K562 (cell line): ENCODE results near the gene CNTN4. TPM values are rescaled to one million over a fixed set of nuclear protein-coding genes. Genes with fewer than 3 reads are reported as not detected.

Source experiments
- ATAC-seq: fragments of 200-7000 bp; cut with Tn5 transposase; 3 replicates; pipeline ENCODE4 v1.9.1; 2020; ENCODE audit warnings: moderate library complexity
- BruUV-seq: library from RNA; stranded (reverse); fragments of 400-500 nt; replicated peaks from 2 replicates; lab custom pipeline; 2021; lab: Mats Ljungman, UMichigan
- CTCF ChIA-PET: fragments of 300-600 bp; formaldehyde crosslinking; extraction: SDS; loops from one replicate; lab custom pipeline; 2021; ENCODE audit warnings: low intra/inter-chr PET ratio; lab: Yijun Ruan, JAX
- POLR2A ChIA-PET: fragments of 300-600, 350-650 bp; sonication (Branson Sonifier 250); formaldehyde crosslinking; extraction: SDS; loops from one replicate; lab custom pipeline; 2021; ENCODE audit warnings: antibody characterized with exemption, inconsistent platforms; lab: Yijun Ruan, JAX
- DNase-seq, 4 experiments: peaks; one replicate each; pipeline versions ENCODE4 v3.0.0 to v3.0.0-alpha.2; 2011 to 2018; ENCODE audit warnings: low spot score in 3 of 4, mixed read lengths in 3 of 4; ENCODE audit errors: extremely low read depth in 1 of 4
- FAIRE-seq: peaks from 2 replicates; lab custom pipeline; 2011; peaks lifted over from hg19 to GRCh38; lab: Jason Lieb, UNC
- H2AFZ ChIP-seq: 2 replicates; pipeline ENCODE4 v1.6.0; 2011; ENCODE audit warnings: low read depth, low read length, control low read depth, inconsistent platforms
- H3K27ac ChIP-seq: fragments of 200-600 bp; 3 replicates; pipeline ENCODE4 v1.8.0; 2011; ENCODE audit warnings: low read depth, mild to moderate bottlenecking, control low read depth, inconsistent platforms, low read length, moderate library complexity, mixed read lengths; ENCODE audit errors: extremely low read depth
- H3K27me3 ChIP-seq, 2 experiments: fragments of 300-600 bp in 1 of 2; 2 replicates in 1 of 2; 3 replicates in 1 of 2; pipeline versions ENCODE4 v1.6.0 to v1.8.0; 2011; ENCODE audit warnings: inconsistent platforms in 2 of 2, low read length in 2 of 2, mild to moderate bottlenecking in 1 of 2, mixed read lengths in 1 of 2, moderate library complexity in 1 of 2; ENCODE audit not compliant: control insufficient read depth in 2 of 2, insufficient read depth in 2 of 2
- H3K36me3 ChIP-seq: fragments of 300-600 bp; 3 replicates; pipeline ENCODE4 v1.8.0; 2011; ENCODE audit warnings: mild to moderate bottlenecking, low read length, inconsistent platforms; ENCODE audit not compliant: control insufficient read depth, insufficient read depth
- H3K4me1 ChIP-seq, 2 experiments: fragments of 200-600 bp in 1 of 2; replicated peaks in 1 of 2; 2 replicates in 1 of 2; 3 replicates in 1 of 2; pipeline versions ENCODE4 v1.5.1 to v1.8.0; 2011; ENCODE audit warnings: inconsistent platforms in 2 of 2, low read length in 2 of 2, mild to moderate bottlenecking in 1 of 2, mixed read lengths in 1 of 2, moderate library complexity in 1 of 2; ENCODE audit not compliant: control insufficient read depth in 2 of 2, insufficient read depth in 2 of 2
- H3K4me2 ChIP-seq: 2 replicates; pipeline ENCODE4 v1.6.1; 2011; ENCODE audit warnings: low read length, control low read depth, inconsistent platforms, mixed read lengths; ENCODE audit not compliant: insufficient read depth
- H3K4me3 ChIP-seq: fragments of 200-600 bp; sonication (generic), shearing (Covaris generic); 2 replicates; pipeline ENCODE4 v1.5.1; 2016; ENCODE audit warnings: control low read depth, inconsistent platforms
- H3K79me2 ChIP-seq: fragments of 200-600 bp; 3 replicates; pipeline ENCODE4 v1.8.0; 2011; ENCODE audit warnings: low read length, inconsistent platforms; ENCODE audit not compliant: control insufficient read depth, insufficient read depth
- H3K9ac ChIP-seq, 2 experiments: 2 replicates each; pipeline versions ENCODE4 v1.6.0 to v1.6.1; 2011; ENCODE audit warnings: low read depth in 2 of 2, low read length in 2 of 2, control low read depth in 1 of 2, inconsistent platforms in 1 of 2, mild to moderate bottlenecking in 1 of 2, mixed read lengths in 1 of 2; ENCODE audit not compliant: insufficient read depth in 1 of 2
- H3K9me1 ChIP-seq: one replicate; pipeline ENCODE4 v1.6.0; 2011; ENCODE audit warnings: inconsistent platforms, mild to moderate bottlenecking, low read length, moderate library complexity; ENCODE audit not compliant: control insufficient read depth, insufficient read depth
- H3K9me3 ChIP-seq: replicated peaks from 2 replicates; pipeline ENCODE4 v1.5.1; 2011; ENCODE audit warnings: low read depth, low read length, inconsistent platforms; ENCODE audit not compliant: control insufficient read depth, insufficient read depth
- H4K20me1 ChIP-seq: replicated peaks from 2 replicates; pipeline ENCODE4 v1.6.1; 2011; ENCODE audit warnings: low read length, inconsistent platforms, mixed read lengths; ENCODE audit not compliant: control insufficient read depth, insufficient read depth
- ARNT ChIP-seq, 2 experiments: fragments of 450-650 bp; IDR thresholded peaks; 2 replicates each; pipeline ENCODE4 v1.6.1; 2016; ENCODE audit warnings: mild to moderate bottlenecking in 1 of 2
- CXXC5 ChIP-seq: fragments of 250-450 bp; sonication (Bioruptor Pico); IDR thresholded peaks from 2 replicates; pipeline ENCODE4 v1.8.0; 2022; ENCODE audit warnings: inconsistent platforms, mild to moderate bottlenecking, moderate library complexity
- ESRRA ChIP-seq: fragments of 450-650 bp; IDR thresholded peaks from 2 replicates; pipeline ENCODE4 v1.6.1; 2014; ENCODE audit warnings: low read depth, mild to moderate bottlenecking, moderate library complexity, borderline replicate concordance
- FOXA1 ChIP-seq: fragments of 450-650 bp; IDR thresholded peaks from 2 replicates; pipeline ENCODE4 v1.6.1; 2016; ENCODE audit warnings: mild to moderate bottlenecking, borderline replicate concordance
- HCFC1 ChIP-seq: IDR thresholded peaks from 2 replicates; pipeline ENCODE4 v1.6.1; 2012; ENCODE audit warnings: low read depth, low read length, improper control_type of control experiment
- NCOA2 ChIP-seq, 2 experiments: fragments of 450-650 bp; IDR thresholded peaks; 2 replicates each; pipeline ENCODE4 v1.6.1; 2018; ENCODE audit warnings: mild to moderate bottlenecking in 2 of 2, moderate library complexity in 1 of 2; ENCODE audit not compliant: partially characterized antibody in 2 of 2
- NFIC ChIP-seq: fragments of 450-650 bp; IDR thresholded peaks from 2 replicates; pipeline ENCODE4 v1.6.1; 2017; ENCODE audit warnings: mild to moderate bottlenecking, inconsistent platforms
- NRF1 ChIP-seq, 2 experiments: fragments of 450-650 bp; IDR thresholded peaks in 1 of 2; conservative IDR thresholded peaks in 1 of 2; 2 replicates each; pipeline ENCODE4 v1.6.1; 2014; ENCODE audit warnings: mild to moderate bottlenecking in 2 of 2
- RBM22 ChIP-seq: fragments of 200-400 bp; formaldehyde crosslinking; IDR thresholded peaks from 2 replicates; pipeline ENCODE4 v1.6.1; 2018; ENCODE audit warnings: low read length, low read depth; ENCODE audit not compliant: poor library complexity, severe bottlenecking
- WGBS: fragments of 100-300 bp; shearing (Covaris generic); methylation state at CpG from one replicate; pipeline ENCODE4 v1.1.6; 2016; ENCODE audit warnings: low coverage, mixed read lengths; ENCODE audit not compliant: insufficient coverage; ENCODE audit errors: missing lambda C conversion rate; 5-methylcytosine and 5-hydroxymethylcytosine counted together
- in situ Hi-C: fragments of 300-500 bp; cut with MboI; formaldehyde crosslinking; loops from 4 replicates; pipeline ENCODE4 v1.15.0; 2018; ENCODE audit warnings: inconsistent platforms, mixed read lengths
- intact Hi-C: fragments of 100-400 bp; cut with micrococcal nuclease; formaldehyde crosslinking; loops from 2 replicates; pipeline ENCODE4 v1.14.2; 2022
- polyA plus RNA-seq, 8 experiments: library from polyadenylated mRNA; depleted of rRNA in 4 of 8; stranded (reverse) in 5 of 8; unstranded in 3 of 8; fragments of >200 nt; fragmentation: Nextera tagmentation in 2 of 8; fragmentation: Illumina TruSeq in 1 of 8; extraction: Ambion mirVana in 2 of 8; extraction: Trizol in 1 of 8; gene quantifications; 2 replicates each; pipeline versions ENCODE4 v1.2.1 to v1.2.3, GENCODE V29; 2011 to 2014; ENCODE audit warnings: inconsistent platforms in 1 of 8, missing spikeins in 1 of 8
- total RNA-seq, 7 experiments: library from RNA; depleted of rRNA in 6 of 7; stranded (reverse); fragments of >200 nt in 6 of 7; fragmentation: Illumina TruSeq in 2 of 7; extraction: Trizol in 2 of 7; gene quantifications; 2 replicates each; pipeline versions ENCODE4 v1.2.1 to v1.2.3, GENCODE V29; 2011 to 2021; ENCODE audit warnings: low replicate concordance in 1 of 7
- TF ChIP-seq, protein P1 (sequence below): fragments of 450-650 bp; IDR thresholded peaks from 2 replicates; pipeline ENCODE4 v1.6.1; 2018; ENCODE audit not compliant: partially characterized antibody
- TF ChIP-seq, protein P2 (sequence below): sonication (generic); formaldehyde crosslinking; IDR thresholded peaks from 2 replicates; pipeline ENCODE4 v1.9.0; 2022; ENCODE audit warnings: mild to moderate bottlenecking, missing genetic modification reagents
- TF ChIP-seq, protein P3 (sequence below): sonication (generic); formaldehyde crosslinking; IDR thresholded peaks from 2 replicates; pipeline ENCODE4 v1.8.1; 2023; ENCODE audit warnings: mild to moderate bottlenecking, missing genetic modification reagents
- TF ChIP-seq, protein P4 (sequence below): fragments of 250-450 bp; sonication (Bioruptor Pico); IDR thresholded peaks from 2 replicates; pipeline ENCODE4 v1.5.0; 2021; ENCODE audit warnings: mild to moderate bottlenecking, moderate library complexity

The CNTN4 gene
- total and polyA plus RNA-seq, 9 of the 15 experiments (the other 6 are each of a cell fraction or from before 2014, with no cell fraction given) = not detected

DNA sequence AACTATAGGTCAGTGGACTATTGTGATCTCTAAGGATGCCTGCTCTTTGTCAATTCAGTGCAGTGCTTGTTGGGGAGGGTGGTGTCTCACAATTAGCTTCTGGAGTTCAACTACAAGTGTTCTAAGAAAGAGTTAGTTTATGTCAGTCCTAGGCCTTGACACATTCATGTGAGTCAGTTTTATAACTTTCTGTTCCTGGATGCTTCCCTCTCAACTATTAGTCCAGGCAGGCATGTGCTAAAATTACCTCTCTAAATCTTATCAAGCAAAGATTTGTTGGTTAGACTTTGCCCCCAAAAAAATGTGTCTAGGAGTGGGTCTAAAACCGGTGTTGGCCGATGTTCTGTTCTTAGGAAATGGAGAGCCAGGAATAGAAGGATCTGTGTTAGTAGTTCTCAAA lies 633.2 kb downstream of the CNTN4 start:
- in situ Hi-C loops = no loop called here
- no peak overlapping the region for H3K27ac ChIP-seq
- H3K4me2 ChIP-seq = no peak overlapping the region
- H3K9me3 ChIP-seq = peaks cover 2% of the 10 kb centered on the region; the same call in 1 of the 2 replicates
- ChIA-PET POLR2A (no interaction called here), CTCF (no interaction called here)
- intact Hi-C loops = no loop called here
- H3K4me1 ChIP-seq = no peaks in the 10 kb centered on the region
- H3K9ac ChIP-seq = no peak overlapping the region
- H3K27me3 ChIP-seq = no peaks in the 10 kb centered on the region
- no peaks in the 10 kb centered on the region for H4K20me1 ChIP-seq
- FAIRE-seq (no peak), ATAC-seq (no peak), DNase-seq (no peak)
- no TSS peak for BruUV-seq
- H3K4me3 ChIP-seq = no peak overlapping the region
- no peaks in the 10 kb centered on the region for H3K36me3 ChIP-seq
- H3K79me2 ChIP-seq = no peaks in the 10 kb centered on the region
- no peak overlapping the region for H2AFZ ChIP-seq
- H3K9me1 ChIP-seq = no peaks in the 10 kb centered on the region
- TF ChIP-seq CXXC5 (CRISPR knock-in tag) = no peak
- TF ChIP-seq ESRRA = no peak
- no peak for TF ChIP-seq RBM22
- TF ChIP-seq, protein P1, sequence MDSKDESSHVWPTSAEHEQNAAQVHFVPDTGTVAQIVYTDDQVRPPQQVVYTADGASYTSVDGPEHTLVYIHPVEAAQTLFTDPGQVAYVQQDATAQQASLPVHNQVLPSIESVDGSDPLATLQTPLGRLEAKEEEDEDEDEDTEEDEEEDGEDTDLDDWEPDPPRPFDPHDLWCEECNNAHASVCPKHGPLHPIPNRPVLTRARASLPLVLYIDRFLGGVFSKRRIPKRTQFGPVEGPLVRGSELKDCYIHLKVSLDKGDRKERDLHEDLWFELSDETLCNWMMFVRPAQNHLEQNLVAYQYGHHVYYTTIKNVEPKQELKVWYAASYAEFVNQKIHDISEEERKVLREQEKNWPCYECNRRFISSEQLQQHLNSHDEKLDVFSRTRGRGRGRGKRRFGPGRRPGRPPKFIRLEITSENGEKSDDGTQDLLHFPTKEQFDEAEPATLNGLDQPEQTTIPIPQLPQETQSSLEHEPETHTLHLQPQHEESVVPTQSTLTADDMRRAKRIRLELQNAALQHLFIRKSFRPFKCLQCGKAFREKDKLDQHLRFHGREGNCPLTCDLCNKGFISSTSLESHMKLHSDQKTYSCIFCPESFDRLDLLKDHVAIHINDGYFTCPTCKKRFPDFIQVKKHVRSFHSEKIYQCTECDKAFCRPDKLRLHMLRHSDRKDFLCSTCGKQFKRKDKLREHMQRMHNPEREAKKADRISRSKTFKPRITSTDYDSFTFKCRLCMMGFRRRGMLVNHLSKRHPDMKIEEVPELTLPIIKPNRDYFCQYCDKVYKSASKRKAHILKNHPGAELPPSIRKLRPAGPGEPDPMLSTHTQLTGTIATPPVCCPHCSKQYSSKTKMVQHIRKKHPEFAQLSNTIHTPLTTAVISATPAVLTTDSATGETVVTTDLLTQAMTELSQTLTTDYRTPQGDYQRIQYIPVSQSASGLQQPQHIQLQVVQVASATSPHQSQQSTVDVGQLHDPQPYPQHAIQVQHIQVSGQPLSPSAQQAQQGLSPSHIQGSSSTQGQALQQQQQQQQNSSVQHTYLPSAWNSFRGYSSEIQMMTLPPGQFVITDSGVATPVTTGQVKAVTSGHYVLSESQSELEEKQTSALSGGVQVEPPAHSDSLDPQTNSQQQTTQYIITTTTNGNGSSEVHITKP = no peak
- TF ChIP-seq, protein P2, sequence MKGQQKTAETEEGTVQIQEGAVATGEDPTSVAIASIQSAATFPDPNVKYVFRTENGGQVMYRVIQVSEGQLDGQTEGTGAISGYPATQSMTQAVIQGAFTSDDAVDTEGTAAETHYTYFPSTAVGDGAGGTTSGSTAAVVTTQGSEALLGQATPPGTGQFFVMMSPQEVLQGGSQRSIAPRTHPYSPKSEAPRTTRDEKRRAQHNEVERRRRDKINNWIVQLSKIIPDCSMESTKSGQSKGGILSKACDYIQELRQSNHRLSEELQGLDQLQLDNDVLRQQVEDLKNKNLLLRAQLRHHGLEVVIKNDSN = no peak
- TF ChIP-seq, protein P3, sequence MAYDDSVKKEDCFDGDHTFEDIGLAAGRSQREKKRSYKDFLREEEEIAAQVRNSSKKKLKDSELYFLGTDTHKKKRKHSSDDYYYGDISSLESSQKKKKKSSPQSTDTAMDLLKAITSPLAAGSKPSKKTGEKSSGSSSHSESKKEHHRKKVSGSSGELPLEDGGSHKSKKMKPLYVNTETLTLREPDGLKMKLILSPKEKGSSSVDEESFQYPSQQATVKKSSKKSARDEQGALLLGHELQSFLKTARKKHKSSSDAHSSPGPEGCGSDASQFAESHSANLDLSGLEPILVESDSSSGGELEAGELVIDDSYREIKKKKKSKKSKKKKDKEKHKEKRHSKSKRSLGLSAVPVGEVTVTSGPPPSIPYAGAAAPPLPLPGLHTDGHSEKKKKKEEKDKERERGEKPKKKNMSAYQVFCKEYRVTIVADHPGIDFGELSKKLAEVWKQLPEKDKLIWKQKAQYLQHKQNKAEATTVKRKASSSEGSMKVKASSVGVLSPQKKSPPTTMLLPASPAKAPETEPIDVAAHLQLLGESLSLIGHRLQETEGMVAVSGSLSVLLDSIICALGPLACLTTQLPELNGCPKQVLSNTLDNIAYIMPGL (CRISPR knock-in tag) = no peak
- TF ChIP-seq, protein P4, sequence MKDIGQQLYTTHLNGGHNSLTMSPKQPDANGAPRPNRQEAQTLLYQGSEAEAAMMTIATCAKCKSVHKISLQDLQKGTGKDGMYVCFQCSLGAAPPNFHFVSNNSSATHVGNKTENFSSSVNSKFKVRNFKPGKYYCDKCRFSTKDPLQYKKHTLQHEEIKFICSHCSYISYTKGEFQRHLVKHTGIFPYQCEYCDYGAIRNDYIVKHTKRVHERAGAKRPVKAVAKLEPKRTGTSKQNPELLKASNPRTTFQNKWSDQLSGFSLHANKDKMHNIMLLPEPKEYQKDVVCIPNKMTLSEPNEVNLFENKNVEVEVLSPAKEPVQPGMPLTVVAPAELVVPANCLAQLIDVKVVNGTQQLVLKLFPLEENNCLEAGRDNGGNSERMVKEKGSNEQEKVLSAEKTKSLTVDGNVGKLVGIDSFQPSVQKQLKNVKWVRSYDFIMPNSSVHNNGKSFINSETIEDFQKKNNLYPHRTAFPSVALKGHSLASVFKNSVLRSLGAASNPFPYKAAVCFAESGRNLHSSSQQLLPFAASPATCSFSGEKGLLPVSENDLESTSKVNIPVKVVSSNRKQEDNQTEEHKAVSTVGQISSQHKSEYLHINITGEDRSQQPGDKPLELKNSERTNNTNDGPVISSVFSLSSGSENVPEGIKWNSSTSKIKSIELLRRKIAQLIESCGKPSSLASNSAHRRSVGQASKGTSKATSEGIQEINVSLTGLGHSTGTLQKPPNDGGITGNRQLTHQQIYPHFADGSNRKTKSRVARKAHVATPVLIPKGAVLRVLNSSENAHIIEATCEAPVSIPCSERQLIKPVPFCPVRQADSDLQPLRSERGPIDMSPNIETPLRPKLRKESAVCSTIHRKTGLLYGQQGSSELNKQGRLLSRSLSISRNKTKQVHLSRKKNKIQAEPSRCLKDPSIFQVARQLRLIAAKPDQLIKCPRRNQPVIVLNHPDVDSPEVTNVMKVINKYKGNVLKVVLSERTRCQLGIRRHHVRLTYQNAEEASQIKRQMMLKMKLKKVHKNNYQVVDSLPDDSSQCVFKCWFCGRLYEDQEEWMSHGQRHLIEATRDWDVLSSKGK (CRISPR knock-in tag) = no peak
- no peak for TF ChIP-seq HCFC1
- no peak for TF ChIP-seq NCOA2 (IDR thresholded peaks at IDR 0.05; ENCODE audit: partially characterized antibody in 2 of 2)
- no peak for TF ChIP-seq ARNT (IDR thresholded peaks at IDR 0.05)
- no peak for TF ChIP-seq FOXA1
- no peak for TF ChIP-seq NRF1 (conservative IDR thresholded peaks at IDR 0.05 in 1 of 2, IDR thresholded peaks at IDR 0.05 in 1 of 2)
- TF ChIP-seq NFIC = no peak
- 0% methylated on average over 2 of the region's 2 CpGs for WGBS
